ENCODE results near the gene TNRC18. TPM values are rescaled to one million over a fixed set of nuclear protein-coding genes. Genes with fewer than 3 reads are reported as not detected.

TNRC18 gene
- total and polyA plus RNA-seq, 4 donors, result 2.3 to 37.1 (median 20.4) TPM

DNA sequence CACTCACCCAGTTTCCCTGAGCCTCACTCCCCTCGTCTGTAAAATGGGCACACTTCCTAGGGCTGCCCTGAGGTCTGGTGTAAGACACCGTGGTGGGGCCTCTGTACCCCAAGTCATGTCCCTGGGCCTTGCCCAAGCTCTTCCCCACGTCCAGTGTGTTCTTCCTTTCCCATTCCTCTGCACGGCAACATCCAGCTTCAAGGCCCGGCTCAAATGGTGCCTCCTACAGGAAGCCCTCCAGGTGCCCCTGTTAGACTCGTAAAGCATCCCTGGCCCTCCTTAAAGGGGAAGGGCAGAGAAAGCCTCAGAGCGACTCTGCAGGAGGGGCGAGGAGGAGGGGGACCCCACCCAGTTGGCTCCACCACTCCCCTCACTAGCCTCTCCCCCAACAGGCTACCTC, 132.3 kb downstream of the TNRC18 start:
- Histone ChIP-seq H3K4me3 (ENCODE audit: low read depth in 1 of 3, low read length in 3 of 3) (no peak overlapping the region), H3K4me1 (ENCODE audit: control insufficient read depth in 4 of 4, insufficient read depth in 4 of 4, low read length in 3 of 4) (no peaks in the 10 kb centered on the region), H3K9ac (ENCODE audit: low read depth in 1 of 2, low read length in 2 of 2) (no peak overlapping the region), H3K27ac (ENCODE audit: low read depth in 1 of 2, low read length in 2 of 2) (no peak overlapping the region), H3K27me3 (ENCODE audit: control insufficient read depth in 4 of 4, insufficient read depth in 4 of 4, low read length in 3 of 4) (no peaks in the 10 kb centered on the region), H3K36me3 (ENCODE audit: control insufficient read depth in 4 of 4, insufficient read depth in 3 of 4, low read depth in 1 of 4, low read length in 3 of 4) (no peaks in the 10 kb centered on the region), H3K9me3 (ENCODE audit: control insufficient read depth in 4 of 4, low read length in 3 of 4) (no peaks in the 10 kb centered on the region)
- no peak for TF ChIP-seq MAX (IDR thresholded peaks at IDR 0.05)
- TF ChIP-seq TAF1 (conservative IDR thresholded peaks at IDR 0.05), result no peak
- TF ChIP-seq SP1 (IDR thresholded peaks at IDR 0.05), result no peak
- TF ChIP-seq CTCF (IDR thresholded peaks at IDR 0.05; ENCODE audit: low read depth, low read length, missing input control), result no peak
- TF ChIP-seq FOXA2 (IDR thresholded peaks at IDR 0.05), result no peak
- no peak for TF ChIP-seq HNF4A (conservative IDR thresholded peaks at IDR 0.05)
- no peak for TF ChIP-seq HNF4G (IDR thresholded peaks at IDR 0.05)
- TF ChIP-seq RXRA (IDR thresholded peaks at IDR 0.05), result no peak
- TF ChIP-seq NR2F2 (IDR thresholded peaks at IDR 0.05), result no peak
- no peak for TF ChIP-seq YY1 (IDR thresholded peaks at IDR 0.05)
- TF ChIP-seq EGR1 (IDR thresholded peaks at IDR 0.05; ENCODE audit: low read depth in 2 of 2), result no peak
- no peak for TF ChIP-seq FOXA1 (IDR thresholded peaks at IDR 0.05)
- TF ChIP-seq, protein P1, sequence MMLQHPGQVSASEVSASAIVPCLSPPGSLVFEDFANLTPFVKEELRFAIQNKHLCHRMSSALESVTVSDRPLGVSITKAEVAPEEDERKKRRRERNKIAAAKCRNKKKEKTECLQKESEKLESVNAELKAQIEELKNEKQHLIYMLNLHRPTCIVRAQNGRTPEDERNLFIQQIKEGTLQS (IDR thresholded peaks at IDR 0.05), result no peak
- TF ChIP-seq, protein P2, sequence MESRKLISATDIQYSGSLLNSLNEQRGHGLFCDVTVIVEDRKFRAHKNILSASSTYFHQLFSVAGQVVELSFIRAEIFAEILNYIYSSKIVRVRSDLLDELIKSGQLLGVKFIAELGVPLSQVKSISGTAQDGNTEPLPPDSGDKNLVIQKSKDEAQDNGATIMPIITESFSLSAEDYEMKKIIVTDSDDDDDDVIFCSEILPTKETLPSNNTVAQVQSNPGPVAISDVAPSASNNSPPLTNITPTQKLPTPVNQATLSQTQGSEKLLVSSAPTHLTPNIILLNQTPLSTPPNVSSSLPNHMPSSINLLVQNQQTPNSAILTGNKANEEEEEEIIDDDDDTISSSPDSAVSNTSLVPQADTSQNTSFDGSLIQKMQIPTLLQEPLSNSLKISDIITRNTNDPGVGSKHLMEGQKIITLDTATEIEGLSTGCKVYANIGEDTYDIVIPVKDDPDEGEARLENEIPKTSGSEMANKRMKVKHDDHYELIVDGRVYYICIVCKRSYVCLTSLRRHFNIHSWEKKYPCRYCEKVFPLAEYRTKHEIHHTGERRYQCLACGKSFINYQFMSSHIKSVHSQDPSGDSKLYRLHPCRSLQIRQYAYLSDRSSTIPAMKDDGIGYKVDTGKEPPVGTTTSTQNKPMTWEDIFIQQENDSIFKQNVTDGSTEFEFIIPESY (IDR thresholded peaks at IDR 0.05), result no peak
- TF ChIP-seq RAD21 (IDR thresholded peaks at IDR 0.05), result no peak
- TF ChIP-seq GABPA (IDR thresholded peaks at IDR 0.05 in 1 of 2, conservative IDR thresholded peaks at IDR 0.05 in 1 of 2), result no peak
- no peak for TF ChIP-seq REST (IDR thresholded peaks at IDR 0.05)
- TF ChIP-seq JUND (IDR thresholded peaks at IDR 0.05), result no peak
- WGBS, result 90% methylated on average over 8 of the region's 8 CpGs
- no peak for DNase-seq (ENCODE audit: low spot score)

Data from liver (tissue), 9 donors.